ENCODE results near the gene B4GAT1.
"Not testable (repeated sequence)": the region's sequence is repeated elsewhere in the genome, so short reads cannot be mapped to it uniquely, and the experiment has no call there.

B4GAT1 gene

DNA sequence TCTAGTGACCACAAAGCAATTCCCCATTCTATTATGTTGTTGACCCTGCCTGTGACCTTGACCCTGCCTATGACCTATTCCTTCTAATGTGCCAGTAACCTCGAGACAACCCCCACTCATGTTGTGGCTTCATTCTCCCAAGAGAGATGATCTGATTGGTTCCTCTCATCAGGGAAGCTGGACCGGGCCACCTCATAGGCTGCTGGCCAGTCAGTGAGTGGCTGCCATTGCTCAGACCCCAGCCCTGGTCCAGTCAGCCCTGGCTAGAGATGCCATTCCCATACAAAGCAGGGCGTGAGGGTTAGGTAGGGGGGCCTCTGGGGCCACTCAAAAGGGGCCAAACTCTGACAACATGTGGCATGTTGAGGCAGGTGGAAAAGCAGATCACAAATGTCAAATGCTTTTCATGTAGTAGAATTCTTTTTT is 12.2 kb upstream of the B4GAT1 start:
- Histone ChIP-seq H3K36me3 (ENCODE audit: insufficient read depth) (no peaks in the 10 kb centered on the region), H3K4me3 (IDR thresholded peaks at IDR 0.05; ENCODE audit: insufficient read depth, low read depth, low read length) (no peak overlapping the region), H3K4me1 (ENCODE audit: low read depth, poor library complexity, severe bottlenecking) (no peaks in the 10 kb centered on the region), H3K27me3 (ENCODE audit: insufficient read depth, low read depth) (no peaks in the 10 kb centered on the region), H3K9ac (no peak overlapping the region), H3K27ac (no peak overlapping the region), H3K4me2 (no peak overlapping the region), H3K79me2 (ENCODE audit: insufficient read depth, low read depth) (no peaks in the 10 kb centered on the region), H4K20me1 (ENCODE audit: insufficient read depth) (no peaks in the 10 kb centered on the region), H2AFZ (ENCODE audit: low read depth) (no peak overlapping the region)
- TF ChIP-seq, protein P1, sequence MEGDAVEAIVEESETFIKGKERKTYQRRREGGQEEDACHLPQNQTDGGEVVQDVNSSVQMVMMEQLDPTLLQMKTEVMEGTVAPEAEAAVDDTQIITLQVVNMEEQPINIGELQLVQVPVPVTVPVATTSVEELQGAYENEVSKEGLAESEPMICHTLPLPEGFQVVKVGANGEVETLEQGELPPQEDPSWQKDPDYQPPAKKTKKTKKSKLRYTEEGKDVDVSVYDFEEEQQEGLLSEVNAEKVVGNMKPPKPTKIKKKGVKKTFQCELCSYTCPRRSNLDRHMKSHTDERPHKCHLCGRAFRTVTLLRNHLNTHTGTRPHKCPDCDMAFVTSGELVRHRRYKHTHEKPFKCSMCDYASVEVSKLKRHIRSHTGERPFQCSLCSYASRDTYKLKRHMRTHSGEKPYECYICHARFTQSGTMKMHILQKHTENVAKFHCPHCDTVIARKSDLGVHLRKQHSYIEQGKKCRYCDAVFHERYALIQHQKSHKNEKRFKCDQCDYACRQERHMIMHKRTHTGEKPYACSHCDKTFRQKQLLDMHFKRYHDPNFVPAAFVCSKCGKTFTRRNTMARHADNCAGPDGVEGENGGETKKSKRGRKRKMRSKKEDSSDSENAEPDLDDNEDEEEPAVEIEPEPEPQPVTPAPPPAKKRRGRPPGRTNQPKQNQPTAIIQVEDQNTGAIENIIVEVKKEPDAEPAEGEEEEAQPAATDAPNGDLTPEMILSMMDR (conservative IDR thresholded peaks at IDR 0.05; ENCODE audit: low read depth, low read length) = no peak

DNA sequence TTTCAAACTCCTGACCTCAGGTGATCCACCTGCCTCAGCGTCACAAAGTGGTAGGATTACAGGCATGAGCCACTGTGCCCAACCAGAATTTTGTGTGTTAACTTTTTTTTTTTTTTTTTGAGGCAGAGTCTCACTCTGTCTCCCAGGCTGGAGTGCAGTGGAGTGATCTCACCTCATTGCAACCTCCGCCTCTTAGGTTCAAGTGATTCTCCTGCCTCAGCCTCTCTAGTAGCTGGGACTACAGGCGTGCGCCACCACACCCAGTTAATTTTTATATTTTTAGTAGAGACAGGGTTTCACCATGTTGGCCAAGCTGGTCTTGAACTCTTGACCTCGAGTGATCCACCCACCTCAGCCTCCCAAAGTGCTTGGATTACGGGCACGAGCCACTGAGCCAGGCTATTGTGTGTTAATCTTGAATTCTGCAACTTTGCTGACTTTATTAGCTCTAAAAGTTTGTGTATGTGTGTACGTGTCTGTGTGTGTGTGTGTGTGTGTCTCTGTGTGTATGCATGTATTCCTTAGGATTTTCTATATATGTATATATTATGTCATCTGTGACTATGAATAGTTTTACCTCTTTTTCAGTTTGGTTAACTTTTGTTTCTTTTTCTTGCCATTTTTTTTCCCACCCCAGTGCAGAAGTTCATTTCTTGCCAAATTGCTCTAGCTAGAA is 3.3 kb upstream of the B4GAT1 start:
- H3K27ac ChIP-seq; H3K36me3 ChIP-seq (ENCODE audit: insufficient read depth); H3K4me1 ChIP-seq (ENCODE audit: low read depth, poor library complexity, severe bottlenecking); H3K9ac ChIP-seq; H4K20me1 ChIP-seq (ENCODE audit: insufficient read depth); H3K4me2 ChIP-seq; H3K27me3 ChIP-seq (ENCODE audit: insufficient read depth, low read depth); H3K4me3 ChIP-seq (IDR thresholded peaks at IDR 0.05; ENCODE audit: insufficient read depth, low read depth, low read length); H3K79me2 ChIP-seq (ENCODE audit: insufficient read depth, low read depth); H2AFZ ChIP-seq (ENCODE audit: low read depth): not testable (repeated sequence)

DNA sequence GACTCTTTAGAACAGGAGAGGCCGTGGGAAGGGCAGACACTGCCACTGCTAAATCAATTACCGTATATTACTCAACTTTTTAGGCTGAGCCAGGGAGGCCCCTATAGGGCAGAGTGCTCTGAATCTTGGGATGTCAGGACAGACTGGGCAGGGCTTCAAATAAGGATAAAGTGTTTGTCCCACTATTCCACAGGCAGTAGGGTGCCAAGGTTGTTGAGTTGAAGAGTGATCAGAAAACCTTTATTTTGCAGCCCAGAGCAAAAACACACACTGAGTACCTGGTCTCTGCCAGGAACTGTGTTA is 1.6 kb upstream of the B4GAT1 start:
- no peak overlapping the region for H3K27ac ChIP-seq
- H3K4me3 ChIP-seq (IDR thresholded peaks at IDR 0.05; ENCODE audit: insufficient read depth, low read depth, low read length) = no peak overlapping the region
- H3K4me2 ChIP-seq = no peak overlapping the region

DNA sequence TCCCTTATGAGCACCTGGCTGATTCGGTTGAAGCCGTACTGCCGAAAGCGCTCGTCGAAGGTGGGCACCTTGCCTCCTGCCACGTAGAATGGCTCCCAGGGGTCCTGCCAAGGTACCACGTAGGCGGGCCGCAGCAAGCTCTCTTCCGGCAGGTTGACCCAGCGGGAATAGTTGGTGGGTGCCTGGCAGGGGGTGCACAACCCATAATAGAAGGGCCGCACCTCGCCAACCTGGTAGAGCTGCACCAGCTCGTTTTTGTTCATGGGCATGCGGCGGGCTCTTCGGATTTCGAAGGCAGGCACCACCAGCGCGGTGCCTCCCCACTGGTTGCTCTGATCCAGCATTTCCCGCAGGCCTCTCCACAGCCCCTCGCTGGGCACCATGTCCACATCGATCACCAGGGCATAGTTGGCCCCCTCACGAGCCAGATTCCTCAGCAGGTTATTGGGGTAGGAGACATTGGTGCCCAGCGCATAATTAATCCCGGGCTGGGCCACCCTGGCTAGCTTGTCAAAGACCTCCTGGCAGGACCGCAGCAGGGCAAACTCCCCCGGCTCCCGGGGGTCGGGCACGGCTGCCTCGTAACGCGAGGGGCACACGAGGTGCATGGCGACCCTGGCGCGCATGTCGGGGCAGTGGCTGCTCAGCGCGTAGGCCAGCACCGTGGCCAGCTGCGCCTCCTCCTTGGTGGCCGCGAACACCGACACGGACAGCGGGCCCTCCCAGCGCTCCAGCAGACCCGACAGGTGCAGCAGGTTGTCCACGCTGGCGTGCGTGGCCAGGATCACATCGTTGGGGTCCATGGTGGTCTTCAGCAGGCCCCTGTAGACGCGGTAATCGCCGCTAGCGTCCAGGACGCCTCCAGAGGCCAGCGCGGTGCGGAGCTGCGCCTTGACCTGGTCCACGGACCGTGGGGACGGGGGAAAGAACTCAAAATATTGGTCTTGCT is 679 bp downstream of the B4GAT1 start:
- Histone ChIP-seq H3K79me2 (ENCODE audit: insufficient read depth, low read depth) (peaks cover 18% of the 10 kb centered on the region; the same call in 1 of the 2 replicates), H3K4me3 (IDR thresholded peaks at IDR 0.05; ENCODE audit: insufficient read depth, low read depth, low read length) (no peak overlapping the region), H3K4me1 (ENCODE audit: low read depth, poor library complexity, severe bottlenecking) (peaks cover 20% of the 10 kb centered on the region), H3K4me2 (peak overlapping the region; percentile 78), H3K9ac (peak overlapping the region; percentile 46; the same call in 1 of the 2 replicates), H2AFZ (ENCODE audit: low read depth) (peak overlapping the region; percentile 92), H3K36me3 (ENCODE audit: insufficient read depth) (no peaks in the 10 kb centered on the region; the same call in 1 of the 2 replicates), H4K20me1 (ENCODE audit: insufficient read depth) (no peaks in the 10 kb centered on the region), H3K27ac (peak overlapping the region; percentile 28; the same call in 1 of the 2 replicates), H3K27me3 (ENCODE audit: insufficient read depth, low read depth) (no peaks in the 10 kb centered on the region)
- TF ChIP-seq, protein P1 (conservative IDR thresholded peaks at IDR 0.05; ENCODE audit: low read depth, low read length) = no peak

More for the DNA sequence above, 1.6 kb upstream of the B4GAT1 start:
- Histone ChIP-seq H2AFZ (ENCODE audit: low read depth) (no peak overlapping the region), H3K79me2 (ENCODE audit: insufficient read depth, low read depth) (peaks cover 7% of the 10 kb centered on the region; the same call in 1 of the 2 replicates), H3K36me3 (ENCODE audit: insufficient read depth) (no peaks in the 10 kb centered on the region), H3K27me3 (ENCODE audit: insufficient read depth, low read depth) (no peaks in the 10 kb centered on the region), H3K4me1 (ENCODE audit: low read depth, poor library complexity, severe bottlenecking) (peaks cover 14% of the 10 kb centered on the region), H4K20me1 (ENCODE audit: insufficient read depth) (no peaks in the 10 kb centered on the region), H3K9ac (no peak overlapping the region)
- TF ChIP-seq, protein P1 (conservative IDR thresholded peaks at IDR 0.05; ENCODE audit: low read depth, low read length) = no peak
